Stomach (tissue), 9 donors: Measurements from ENCODE around the gene IKZF1. TPM values are rescaled to one million over a fixed set of nuclear protein-coding genes. Genes with fewer than 3 reads are reported as not detected.

Experiments used
- DNase-seq, 2 donors: peaks; one replicate each; pipeline versions ENCODE4 v3.0.0 to v3.0.0-alpha.2; 2013 to 2019
- H3K27ac ChIP-seq, 5 donors: fragments of 200-600 bp in 4 of 5; sonication (generic) in 4 of 5; one replicate each; pipeline ENCODE4 v1.5.1; 2013 to 2019; ENCODE audit warnings: mild to moderate bottlenecking in 1 of 5, moderate library complexity in 1 of 5
- H3K27me3 ChIP-seq, 3 donors: fragments of 200-600 bp; sonication (generic); one replicate each; pipeline ENCODE4 v1.5.1; 2017 to 2019; ENCODE audit warnings: mixed run types in 1 of 3
- H3K36me3 ChIP-seq, 4 donors: fragments of 200-600 bp; sonication (generic); 1 replicate in 3 of 4; 2 replicates in 1 of 4; pipeline ENCODE4 v1.5.1; 2016 to 2019
- H3K4me1 ChIP-seq, 4 donors: fragments of 200-600 bp; sonication (generic); one replicate each; pipeline ENCODE4 v1.5.1; 2016 to 2019
- H3K4me3 ChIP-seq, 4 donors: fragments of 200-600 bp; sonication (generic) in 3 of 4; one replicate each; pipeline ENCODE4 v1.5.1; 2016 to 2019; ENCODE audit warnings: mild to moderate bottlenecking in 1 of 4
- H3K9me3 ChIP-seq, 4 donors: fragments of 200-600 bp; sonication (generic); one replicate each; pipeline ENCODE4 v1.5.1; 2016 to 2019
- EP300 ChIP-seq: sonication (generic); formaldehyde crosslinking; IDR thresholded peaks from one replicate; pipeline ENCODE4 v1.6.1; 2017; ENCODE audit warnings: antibody characterized with exemption
- POLR2A ChIP-seq, 4 donors: fragments of 450-650 bp; IDR thresholded peaks; one replicate each; pipeline ENCODE4 v1.6.1; 2016; ENCODE audit warnings: antibody characterized with exemption in 4 of 4, control low read depth in 2 of 4, mild to moderate bottlenecking in 1 of 4, moderate library complexity in 1 of 4
- POLR2AphosphoS5 ChIP-seq, 3 donors: sonication (generic); formaldehyde crosslinking; IDR thresholded peaks; one replicate each; pipeline ENCODE4 v1.6.1; 2016; ENCODE audit warnings: antibody characterized with exemption in 3 of 3
- WGBS, 5 donors: extraction: QIAGEN DNeasy Blood & Tissue Kit in 3 of 5; methylation state at CpG; one replicate each; pipeline versions ENCODE4 v1.1.5 to v1.1.7; 2013 to 2018; 5-methylcytosine and 5-hydroxymethylcytosine counted together
- intact Hi-C: fragments of 100-400 bp; cut with DNase I; formaldehyde crosslinking; loops from one replicate; pipeline ENCODE4 v1.15.1; 2023; ENCODE audit warnings: low total_unique reads
- polyA plus RNA-seq, 3 donors: library from polyadenylated mRNA; stranded (reverse); fragments of 200-250 nt; gene quantifications; one replicate each; pipeline ENCODE4 v1.2.3, GENCODE V29; 2013
- total RNA-seq, 5 donors: library from RNA; depleted of rRNA; stranded (reverse); fragments of >200 nt; gene quantifications; one replicate each; pipeline versions ENCODE4 v1.1.0 to v1.2.3, GENCODE V29; 2014 to 2016
- TF ChIP-seq, protein P1 (sequence below), 7 experiments: fragments of 450-650 bp in 4 of 7; fragments of 200-600 bp in 3 of 7; sonication (generic) in 3 of 7; IDR thresholded peaks; one replicate each; pipeline ENCODE4 v1.5.1; 2016 to 2019; ENCODE audit warnings: antibody characterized with exemption in 7 of 7, control low read depth in 2 of 7, mild to moderate bottlenecking in 1 of 7
- donor health status: healthy with polysubstance abuse.
- donor health status: Bipolar disorder and iron deficiency.
- donor health status: healthy.

The IKZF1 gene
- total and polyA plus RNA-seq, 8 donors = 1.5 to 139 (median 9.7) TPM

DNA sequence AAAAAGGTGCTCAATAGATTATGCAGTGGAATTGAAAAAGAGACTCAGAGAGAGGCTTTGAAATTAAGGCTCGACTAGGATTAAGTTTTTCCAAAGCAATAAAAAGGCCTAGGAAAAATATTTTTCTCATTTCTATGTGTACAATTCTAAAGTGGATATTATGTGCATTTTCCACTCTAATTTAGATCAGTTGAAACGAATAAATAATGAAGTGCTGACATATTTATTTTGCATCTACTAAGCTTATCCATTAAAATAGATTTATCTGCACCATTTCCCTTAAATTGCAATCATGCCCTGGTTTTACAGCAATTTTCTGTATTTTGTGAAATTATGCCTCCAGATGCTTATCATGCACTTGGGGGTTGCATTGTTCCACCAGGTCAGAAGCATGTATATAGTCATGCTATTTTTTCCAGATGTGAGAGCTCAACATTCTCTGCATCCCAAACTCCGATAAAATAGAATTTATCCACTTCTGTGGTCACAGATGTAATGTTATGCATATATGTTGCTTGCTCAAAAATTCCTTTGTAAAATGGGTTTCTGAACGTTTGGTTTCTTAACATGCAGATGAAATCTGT is 127.3 kb downstream of the IKZF1 start:
- intact Hi-C loops = no loop called here
- H3K27ac ChIP-seq = no peak overlapping the region
- no peak for DNase-seq
- H3K9me3 ChIP-seq = no peaks in the 10 kb centered on the region
- no peaks in the 10 kb centered on the region for H3K4me1 ChIP-seq
- WGBS, 5 donors = 80 to 84% (median 82%) methylated on average over 4 of the region's 4 CpGs
- H3K27me3 ChIP-seq = no peaks in the 10 kb centered on the region
- H3K36me3 ChIP-seq = no peaks in the 10 kb centered on the region
- no peak for TF ChIP-seq POLR2A (IDR thresholded peaks at IDR 0.05)
- H3K4me3 ChIP-seq = no peak overlapping the region

DNA sequence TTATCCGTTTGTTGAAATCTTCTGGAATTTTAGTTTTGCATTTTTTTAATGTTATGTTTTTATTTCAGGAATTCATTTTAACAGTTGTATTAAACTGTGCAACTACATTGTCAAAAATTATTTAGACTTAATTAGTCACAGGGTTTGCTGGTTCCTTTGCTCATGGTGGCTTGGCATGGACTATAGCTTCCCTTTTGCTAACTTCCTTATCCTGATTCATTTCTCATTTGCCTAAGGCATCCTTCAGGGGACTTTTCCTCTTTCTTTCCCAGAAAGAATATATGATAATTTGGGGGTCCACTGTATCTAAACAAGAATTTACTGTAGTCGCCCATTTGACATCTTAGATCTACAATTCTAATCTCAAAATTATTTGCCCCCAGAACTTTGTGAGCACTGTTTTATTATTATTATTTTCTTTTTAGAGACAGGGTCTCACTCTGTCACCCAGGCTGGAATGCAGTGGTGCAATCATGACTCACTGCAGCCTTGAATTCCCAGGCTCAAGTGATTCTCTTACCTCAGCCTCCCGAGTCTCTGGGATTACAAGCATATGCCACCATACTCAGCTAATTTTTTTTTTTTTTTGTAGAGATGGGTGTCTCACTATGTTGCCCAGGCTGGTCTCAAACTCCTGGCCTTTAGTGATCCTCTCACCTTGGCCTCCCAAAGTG is 131.8 kb downstream of the IKZF1 start:
- H3K4me3 ChIP-seq = no peak overlapping the region
- intact Hi-C loops = no loop called here
- no peaks in the 10 kb centered on the region for H3K4me1 ChIP-seq
- WGBS, 5 donors = 87 to 93% (median 89%) methylated on average over 3 of the region's 3 CpGs
- H3K27ac ChIP-seq = no peak overlapping the region
- peaks cover 0 to 29% (median 24%) of the 10 kb centered on the region in 4 donors for H3K36me3 ChIP-seq
- H3K27me3 ChIP-seq = no peaks in the 10 kb centered on the region
- TF ChIP-seq POLR2A (IDR thresholded peaks at IDR 0.05) = no peak
- no peak for TF ChIP-seq POLR2AphosphoS5 (IDR thresholded peaks at IDR 0.05)
- TF ChIP-seq EP300 = no peak
- TF ChIP-seq, protein P1, sequence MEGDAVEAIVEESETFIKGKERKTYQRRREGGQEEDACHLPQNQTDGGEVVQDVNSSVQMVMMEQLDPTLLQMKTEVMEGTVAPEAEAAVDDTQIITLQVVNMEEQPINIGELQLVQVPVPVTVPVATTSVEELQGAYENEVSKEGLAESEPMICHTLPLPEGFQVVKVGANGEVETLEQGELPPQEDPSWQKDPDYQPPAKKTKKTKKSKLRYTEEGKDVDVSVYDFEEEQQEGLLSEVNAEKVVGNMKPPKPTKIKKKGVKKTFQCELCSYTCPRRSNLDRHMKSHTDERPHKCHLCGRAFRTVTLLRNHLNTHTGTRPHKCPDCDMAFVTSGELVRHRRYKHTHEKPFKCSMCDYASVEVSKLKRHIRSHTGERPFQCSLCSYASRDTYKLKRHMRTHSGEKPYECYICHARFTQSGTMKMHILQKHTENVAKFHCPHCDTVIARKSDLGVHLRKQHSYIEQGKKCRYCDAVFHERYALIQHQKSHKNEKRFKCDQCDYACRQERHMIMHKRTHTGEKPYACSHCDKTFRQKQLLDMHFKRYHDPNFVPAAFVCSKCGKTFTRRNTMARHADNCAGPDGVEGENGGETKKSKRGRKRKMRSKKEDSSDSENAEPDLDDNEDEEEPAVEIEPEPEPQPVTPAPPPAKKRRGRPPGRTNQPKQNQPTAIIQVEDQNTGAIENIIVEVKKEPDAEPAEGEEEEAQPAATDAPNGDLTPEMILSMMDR (IDR thresholded peaks at IDR 0.05) = no peak
- no peak for DNase-seq
- no peaks in the 10 kb centered on the region for H3K9me3 ChIP-seq

DNA sequence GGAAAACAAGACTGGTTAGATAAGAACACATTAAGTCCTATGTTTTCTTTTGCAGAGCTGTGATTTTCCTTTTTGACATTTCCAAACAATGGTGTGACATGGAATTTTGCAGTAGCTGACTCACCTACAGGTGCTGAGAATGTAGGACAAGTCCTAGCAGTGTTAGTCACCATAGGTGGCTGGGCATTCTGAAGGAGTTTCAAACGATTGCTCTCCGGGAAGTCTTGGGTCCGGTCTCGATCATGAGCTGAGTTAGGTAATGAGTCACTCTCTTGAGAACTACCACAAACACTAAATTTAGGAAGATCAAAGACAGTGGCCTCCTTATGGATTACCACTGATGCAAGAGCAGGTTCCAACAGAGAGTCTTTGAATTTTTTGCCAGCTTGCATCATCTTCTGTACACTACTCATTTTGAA is 142.0 kb downstream of the IKZF1 start:
- Histone ChIP-seq H3K9me3 (no peaks in the 10 kb centered on the region), H3K4me3 (no peak overlapping the region), H3K27me3 (no peaks in the 10 kb centered on the region), H3K36me3 (peaks cover 0 to 44% (median 34%) of the 10 kb centered on the region in 4 donors), H3K27ac (no peak overlapping the region), H3K4me1 (peaks cover 7 to 26% (median 17%) of the 10 kb centered on the region in 4 donors)
- 38 to 60% (median 54%) methylated on average over 4 of the region's 4 CpGs for WGBS, 5 donors
- intact Hi-C loops = no loop called here
- peak in 1 of 2 donors; percentile 12 for DNase-seq
- no peak for TF ChIP-seq POLR2AphosphoS5 (IDR thresholded peaks at IDR 0.05)

DNA sequence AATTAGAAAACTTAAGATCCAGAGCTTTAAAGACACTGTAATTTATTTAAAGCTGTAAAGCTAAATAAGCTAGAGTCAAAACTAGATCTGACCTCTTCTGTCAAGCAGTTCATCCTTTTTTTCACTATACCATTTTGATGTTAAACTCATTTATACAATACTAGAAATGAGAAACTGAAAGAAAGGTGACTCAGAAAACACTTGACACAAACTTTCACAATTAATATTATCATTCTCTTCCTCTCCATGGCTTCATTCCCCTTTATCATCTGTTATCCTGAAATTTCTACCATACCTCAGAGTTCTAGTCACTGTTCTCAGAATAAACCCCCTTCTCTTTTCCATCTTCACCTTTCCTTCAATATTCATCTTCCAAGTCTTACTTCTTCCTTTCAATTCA is 144.3 kb downstream of the IKZF1 start:
- peaks cover 0 to 28% (median 26%) of the 10 kb centered on the region in 4 donors for H3K36me3 ChIP-seq
- no peaks in the 10 kb centered on the region for H3K27me3 ChIP-seq
- intact Hi-C loops = no loop called here
- no peak overlapping the region for H3K27ac ChIP-seq
- peaks cover 7 to 26% (median 17%) of the 10 kb centered on the region in 4 donors for H3K4me1 ChIP-seq
- DNase-seq = no peak
- no peaks in the 10 kb centered on the region for H3K9me3 ChIP-seq
- TF ChIP-seq POLR2AphosphoS5 (IDR thresholded peaks at IDR 0.05) (no peak), POLR2A (IDR thresholded peaks at IDR 0.05) (no peak), EP300 (no peak)
- TF ChIP-seq, protein P1 (IDR thresholded peaks at IDR 0.05) = no peak
- H3K4me3 ChIP-seq = no peak overlapping the region

DNA sequence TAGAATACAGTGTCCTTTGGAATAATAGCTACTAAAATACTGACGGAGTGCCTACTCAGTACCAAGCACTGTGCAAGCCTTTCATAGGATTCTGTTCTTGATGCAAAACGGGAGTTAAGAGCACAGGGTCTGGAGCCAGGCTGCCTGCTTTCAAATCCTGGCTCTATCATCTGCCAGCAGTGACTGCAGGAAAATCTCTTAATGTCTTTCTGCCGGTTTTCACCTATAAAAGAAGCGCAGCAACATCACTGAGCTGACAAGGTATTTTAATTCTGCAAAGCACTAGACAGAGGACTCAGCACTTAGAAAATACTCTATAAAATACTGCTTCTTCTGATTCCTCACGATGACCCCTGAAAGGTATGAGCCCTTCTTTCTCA is 145.0 kb downstream of the IKZF1 start:
- Histone ChIP-seq H3K36me3 (peaks cover 0 to 23% (median 22%) of the 10 kb centered on the region in 4 donors), H3K4me1 (peaks cover 7 to 26% (median 17%) of the 10 kb centered on the region in 4 donors), H3K27ac (peak overlapping the region; percentile 45 to 88 (median 74)), H3K9me3 (no peaks in the 10 kb centered on the region), H3K4me3 (peak overlapping the region; percentile 57 to 92 (median 68)), H3K27me3 (no peaks in the 10 kb centered on the region)
- 4 to 11% (median 8%) methylated on average over 5 of the region's 5 CpGs for WGBS, 5 donors
- no peak for DNase-seq
- TF ChIP-seq POLR2A (IDR thresholded peaks at IDR 0.05) (no peak), EP300 (no peak), POLR2AphosphoS5 (IDR thresholded peaks at IDR 0.05) (no peak)
- TF ChIP-seq, protein P1 (IDR thresholded peaks at IDR 0.05) = no peak
- intact Hi-C loops = no loop called here
